GM12892 (cell line): ENCODE measurements around the gene ACSL3.

ENCODE experiments used
- DNase-seq: peaks from one replicate; pipeline ENCODE4 v3.0.0; 2011; ENCODE audit not compliant: insufficient read length
- FAIRE-seq: peaks from 2 replicates; lab custom pipeline; 2011; peaks lifted over from hg19 to GRCh38; lab: Jason Lieb, UNC
- POLR2A ChIP-seq: IDR thresholded peaks from 2 replicates; pipeline ENCODE4 v1.6.1; 2011; ENCODE audit warnings: low read depth, low read length, control low read depth
- POLR2AphosphoS5 ChIP-seq: IDR thresholded peaks from 2 replicates; pipeline ENCODE4 v1.6.1; 2011; ENCODE audit warnings: low read depth, low read length, control low read depth
- TAF1 ChIP-seq: IDR thresholded peaks from 2 replicates; pipeline ENCODE4 v1.6.1; 2011; ENCODE audit warnings: low read depth, mild to moderate bottlenecking, control low read depth, low read length, borderline replicate concordance

The ACSL3 gene

DNA sequence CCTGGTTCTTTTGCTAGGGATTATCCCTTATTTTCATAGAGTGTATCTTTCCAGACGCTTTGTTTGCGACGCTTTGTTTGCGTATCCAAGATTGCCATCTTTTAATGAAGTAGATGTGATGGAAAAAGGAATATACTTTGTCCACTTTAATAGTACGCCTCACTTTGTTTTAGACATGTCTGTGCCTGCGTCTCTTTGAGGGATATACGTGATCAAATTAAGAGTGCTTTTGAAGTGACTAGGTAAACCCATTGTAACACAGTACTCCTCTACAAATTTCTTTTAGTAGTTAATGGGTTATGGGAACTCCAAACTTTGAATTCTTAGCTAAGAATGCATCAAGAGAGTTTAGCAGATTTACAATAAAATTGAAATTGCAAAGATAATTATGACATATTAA lies 27.9 kb downstream of the ACSL3 start:
- FAIRE-seq (peak; percentile 60), DNase-seq (no peak)
- TF ChIP-seq POLR2AphosphoS5 (no peak), TAF1 (no peak), POLR2A (no peak)

- no peak for FAIRE-seq
- no peak for DNase-seq
- TF ChIP-seq POLR2A (no peak), POLR2AphosphoS5 (no peak), TAF1 (no peak)
These were observed 31.1 kb downstream of the ACSL3 start for GRCh38 chr2:222891890-222892289.

DNA sequence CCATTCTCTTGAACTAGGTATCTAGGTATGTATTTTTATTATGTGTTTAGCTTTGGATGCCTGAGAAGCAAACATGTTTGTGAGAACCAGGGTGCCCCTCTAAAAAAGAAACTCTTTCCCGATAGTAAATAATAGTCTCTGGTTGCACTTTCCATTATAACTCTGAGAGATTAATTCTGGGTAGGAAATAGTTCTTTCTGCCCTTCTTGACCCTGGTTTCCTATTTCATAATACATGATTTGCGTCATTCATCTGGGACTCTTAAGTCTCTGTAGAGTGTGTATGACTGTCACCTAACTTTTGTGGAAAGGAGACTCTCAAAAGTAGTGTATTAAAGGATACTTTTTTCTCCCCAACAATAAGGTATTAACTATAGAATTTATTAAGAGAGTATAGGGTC lies 31.5 kb downstream of the ACSL3 start:
- FAIRE-seq (no peak), DNase-seq (no peak)

GRCh38 chr2:222892761-222893160 lies 31.9 kb downstream of the ACSL3 start:
- no peak for TF ChIP-seq POLR2AphosphoS5
- no peak for TF ChIP-seq POLR2A
- no peak for FAIRE-seq

More for the DNA sequence above, 31.5 kb downstream of the ACSL3 start:
- TF ChIP-seq POLR2AphosphoS5 (no peak), POLR2A (no peak), TAF1 (no peak)

GRCh38 chr2:222893716-222894115 lies 32.9 kb downstream of the ACSL3 start:
- FAIRE-seq (no peak), DNase-seq (no peak)
- TF ChIP-seq TAF1: no peak
- no peak for TF ChIP-seq POLR2AphosphoS5
- TF ChIP-seq POLR2A: no peak

More at GRCh38 chr2:222892761-222893160, 31.9 kb downstream of the ACSL3 start:
- DNase-seq: no peak

- TF ChIP-seq POLR2AphosphoS5 (no peak), TAF1 (no peak), POLR2A (no peak)
- DNase-seq: no peak
- no peak for FAIRE-seq
These were observed 34.3 kb downstream of the ACSL3 start for GRCh38 chr2:222895144-222895543.

- TF ChIP-seq TAF1 (no peak), POLR2A (no peak), POLR2AphosphoS5 (no peak)
- peak; percentile 66 for FAIRE-seq
These were observed 37.1 kb downstream of the ACSL3 start for GRCh38 chr2:222897898-222898297.

DNA sequence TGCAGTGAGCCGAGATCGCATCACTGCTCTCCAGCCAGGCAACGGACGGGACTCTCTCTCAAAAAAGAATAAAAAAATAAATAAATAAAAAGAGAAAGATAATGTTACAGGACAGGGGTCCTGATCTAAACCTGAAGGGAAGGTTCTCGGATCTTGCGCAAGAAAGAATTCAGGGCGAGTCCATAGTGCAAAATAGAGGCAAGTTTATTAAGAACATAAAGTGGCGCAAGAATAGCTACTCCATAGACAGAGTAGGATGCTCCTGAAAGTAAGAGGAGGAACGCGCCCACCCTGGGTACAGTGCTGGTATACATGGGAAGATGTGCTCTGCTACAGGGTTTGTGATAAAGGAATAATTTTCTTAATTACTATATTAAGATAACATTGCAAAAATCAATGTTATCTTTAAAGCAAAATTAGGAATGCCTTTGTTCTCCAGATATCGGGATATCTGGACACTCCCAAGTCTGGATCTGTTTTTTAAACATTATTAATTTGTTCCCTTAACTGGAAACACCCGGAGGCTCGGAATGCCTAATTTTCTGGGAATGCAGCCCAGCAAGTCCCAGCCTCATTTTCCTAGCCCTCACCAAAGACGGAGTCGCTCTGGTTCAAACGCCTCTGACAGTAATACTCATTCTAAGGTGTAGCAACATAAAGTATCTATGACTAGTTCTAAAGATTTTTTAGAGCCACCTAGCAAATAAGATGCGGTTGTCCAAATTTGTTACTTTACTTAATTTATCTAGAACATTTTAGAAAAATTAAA lies 38.8 kb downstream of the ACSL3 start:
- TF ChIP-seq POLR2AphosphoS5: no peak
- TF ChIP-seq POLR2A: no peak
- no peak for TF ChIP-seq TAF1
- DNase-seq: no peak
- FAIRE-seq: no peak

More at GRCh38 chr2:222897898-222898297, 37.1 kb downstream of the ACSL3 start:
- no peak for DNase-seq

GRCh38 chr2:222900354-222900753 lies 39.5 kb downstream of the ACSL3 start:
- DNase-seq (no peak), FAIRE-seq (no peak)
- TF ChIP-seq TAF1 (no peak), POLR2A (no peak), POLR2AphosphoS5 (no peak)

GRCh38 chr2:222902660-222903059 lies 41.8 kb downstream of the ACSL3 start:
- FAIRE-seq (no peak), DNase-seq (no peak)
- no peak for TF ChIP-seq POLR2A
- TF ChIP-seq POLR2AphosphoS5: no peak
- no peak for TF ChIP-seq TAF1

- no peak for FAIRE-seq
- DNase-seq: no peak
- TF ChIP-seq POLR2AphosphoS5: no peak
These were observed 42.7 kb downstream of the ACSL3 start for GRCh38 chr2:222903234-222904220.
